Measurements from ENCODE around the gene FAM222A. TPM values are rescaled to one million over a fixed set of nuclear protein-coding genes. Genes with fewer than 3 reads are reported as not detected.

FAM222A gene
- total RNA-seq, 1 experiment from 2014 or later = 3.7 TPM

GRCh38 chr12:109793411-109793810 lies 79.8 kb downstream of the FAM222A start:
- POLR2A ChIA-PET = no interaction called here
- Histone ChIP-seq H3K9me2 (ENCODE audit: insufficient read depth) (no peaks in the 10 kb centered on the region), H3K27me3 (ENCODE audit: insufficient read depth, low read length) (no peaks in the 10 kb centered on the region), H3K9ac (ENCODE audit: low read length) (no peak overlapping the region), H3K4me2 (ENCODE audit: low read length) (no peak overlapping the region), H3K79me2 (ENCODE audit: insufficient read depth, low read length) (no peaks in the 10 kb centered on the region), H4K20me1 (ENCODE audit: insufficient read depth) (no peaks in the 10 kb centered on the region), H2AFZ (ENCODE audit: low read depth, low read length, poor library complexity, severe bottlenecking) (no peak overlapping the region), H3K36me3 (ENCODE audit: control insufficient read depth in 1 of 2, insufficient read depth in 2 of 2, low read length in 2 of 2) (no peaks in the 10 kb centered on the region), H3K4me1 (ENCODE audit: control insufficient read depth in 1 of 2, insufficient read depth in 2 of 2, low read length in 2 of 2) (peaks cover 0 to 10% of the 10 kb centered on the region in 2 experiments; a peak in 2 of 4 replicates), H3K4me3 (replicated peaks in 1 of 2; ENCODE audit: low read depth in 1 of 2, low read length in 2 of 2) (no peak overlapping the region), H3K27ac (ENCODE audit: low read depth, low read length) (no peak overlapping the region), H3K9me3 (ENCODE audit: control insufficient read depth in 1 of 2, insufficient read depth in 1 of 2, low read depth in 1 of 2, low read length in 2 of 2) (no peaks in the 10 kb centered on the region)
- intact Hi-C loops (cut with micrococcal nuclease) = no loop called here
- no peak for DNase-seq (ENCODE audit: low read depth, low spot score)
- RAD21 ChIA-PET (ENCODE audit: low non-redundant PET in 1 of 2, low total read pairs in 2 of 2, uncharacterized antibody in 2 of 2, unreplicated experiment in 2 of 2) = no interaction called here
- no peak for TF ChIP-seq FOSL1 (IDR thresholded peaks at IDR 0.05; ENCODE audit: low read depth)
- TF ChIP-seq REST (IDR thresholded peaks at IDR 0.05; ENCODE audit: low read depth) = no peak
- no peak for TF ChIP-seq SIN3A (IDR thresholded peaks at IDR 0.05; ENCODE audit: low read depth)
- TF ChIP-seq CTCF (IDR thresholded peaks at IDR 0.05 in 2 of 3, conservative IDR thresholded peaks at IDR 0.05 in 1 of 3; ENCODE audit: borderline replicate concordance in 1 of 3, insufficient read depth in 1 of 3, low read depth in 2 of 3, low read length in 2 of 3) = no peak
- TF ChIP-seq JUND (IDR thresholded peaks at IDR 0.05) = no peak
- no peak for TF ChIP-seq CEBPB (IDR thresholded peaks at IDR 0.05; ENCODE audit: low read depth)
- TF ChIP-seq CBX3 (IDR thresholded peaks at IDR 0.05; ENCODE audit: low read depth) = no peak
- no peak for TF ChIP-seq ZBTB33 (IDR thresholded peaks at IDR 0.05; ENCODE audit: extremely low read depth, insufficient replicate concordance, low read length)
- TF ChIP-seq ELF1 (IDR thresholded peaks at IDR 0.05; ENCODE audit: borderline replicate concordance, low read depth) = no peak
- no peak for TF ChIP-seq POLR2AphosphoS5 (IDR thresholded peaks at IDR 0.05; ENCODE audit: low read depth, low read length)
- no peak for TF ChIP-seq SP1 (IDR thresholded peaks at IDR 0.05; ENCODE audit: low read depth)
- no peak for TF ChIP-seq EZH2 (IDR thresholded peaks at IDR 0.05)
- TF ChIP-seq EGR1 (IDR thresholded peaks at IDR 0.05; ENCODE audit: low read depth) = no peak
- TF ChIP-seq TCF7L2 (IDR thresholded peaks at IDR 0.05; ENCODE audit: borderline replicate concordance, extremely low read depth, insufficient read depth, insufficient read length) = no peak
- no peak for TF ChIP-seq SRF (IDR thresholded peaks at IDR 0.05; ENCODE audit: low read depth)
- no peak for TF ChIP-seq ZNF274 (IDR thresholded peaks at IDR 0.05; ENCODE audit: low read depth, low read length)
- no peak for TF ChIP-seq POLR2A (IDR thresholded peaks at IDR 0.05; ENCODE audit: borderline replicate concordance, extremely low read depth, insufficient read depth, insufficient read length)
- TF ChIP-seq YY1 (IDR thresholded peaks at IDR 0.05; ENCODE audit: extremely low read depth, insufficient replicate concordance, low read depth, low read length) = no peak
- no peak for TF ChIP-seq EZH2phosphoT487 (IDR thresholded peaks at IDR 0.05; ENCODE audit: borderline replicate concordance)
- no peak for TF ChIP-seq ZFX (IDR thresholded peaks at IDR 0.05)
- no TSS peak for BruUV-seq (replicated peaks)
- CTCF ChIA-PET = no interaction called here
- ATAC-seq = no peak
